ENCODE data around the gene LRPAP1. TPM values are rescaled to one million over a fixed set of nuclear protein-coding genes. Genes with fewer than 3 reads are reported as not detected.
"Not testable (repeated sequence)": the region's sequence is repeated elsewhere in the genome, so short reads cannot be mapped to it uniquely, and the experiment has no call there.

LRPAP1 gene
- polyA plus RNA-seq, 1 donor from 2014 or later = 91.1 TPM

- Histone ChIP-seq H2AFZ (ENCODE audit: low read depth, low read length) (no peak overlapping the region), H3K36me3 (ENCODE audit: insufficient read depth, low read length) (no peaks in the 10 kb centered on the region), H4K20me1 (ENCODE audit: insufficient read depth) (no peaks in the 10 kb centered on the region), H3K9ac (ENCODE audit: low read length) (no peak overlapping the region), H3K9me2 (ENCODE audit: insufficient read depth, low read length) (no peaks in the 10 kb centered on the region), H3K9me3 (ENCODE audit: low read length) (no peaks in the 10 kb centered on the region), H3K4me2 (ENCODE audit: low read length) (no peak overlapping the region), H3K4me3 (ENCODE audit: low read length) (no peak overlapping the region), H3K79me2 (replicated peaks; ENCODE audit: insufficient read depth, low read length) (no peaks in the 10 kb centered on the region), H3K27me3 (ENCODE audit: insufficient read depth, low read depth, low read length) (no peaks in the 10 kb centered on the region), H3K27ac (ENCODE audit: low read length) (no peak overlapping the region), H3F3A (ENCODE audit: insufficient read depth, low read length, poor library complexity, severe bottlenecking) (no peaks in the 10 kb centered on the region)
- TF ChIP-seq RAD21 (conservative IDR thresholded peaks at IDR 0.05) = no peak
- TF ChIP-seq TAF1 (IDR thresholded peaks at IDR 0.05; ENCODE audit: low read depth) = no peak
Measured at GRCh38 chr4:3461515-3462291, 70.5 kb downstream of the LRPAP1 start.

GRCh38 chr4:3460926-3461325, 71.3 kb downstream of the LRPAP1 start:
- Histone ChIP-seq H2AFZ (ENCODE audit: low read depth, low read length) (no peak overlapping the region), H4K20me1 (ENCODE audit: insufficient read depth) (no peaks in the 10 kb centered on the region), H3K4me3 (ENCODE audit: low read length) (no peak overlapping the region), H3K36me3 (ENCODE audit: insufficient read depth, low read length) (no peaks in the 10 kb centered on the region), H3K4me2 (ENCODE audit: low read length) (no peak overlapping the region), H3K9me2 (ENCODE audit: insufficient read depth, low read length) (no peaks in the 10 kb centered on the region), H3K79me2 (replicated peaks; ENCODE audit: insufficient read depth, low read length) (no peaks in the 10 kb centered on the region), H3K9ac (ENCODE audit: low read length) (no peak overlapping the region), H3K27me3 (ENCODE audit: insufficient read depth, low read depth, low read length) (no peaks in the 10 kb centered on the region), H3K9me3 (ENCODE audit: low read length) (no peaks in the 10 kb centered on the region), H3F3A (ENCODE audit: insufficient read depth, low read length, poor library complexity, severe bottlenecking) (no peaks in the 10 kb centered on the region), H3K27ac (ENCODE audit: low read length) (no peak overlapping the region)
- no peak for TF ChIP-seq CTCF (IDR thresholded peaks at IDR 0.05; ENCODE audit: poor library complexity, severe bottlenecking)
- TF ChIP-seq TAF1 (IDR thresholded peaks at IDR 0.05; ENCODE audit: low read depth) = no peak
- TF ChIP-seq POLR2AphosphoS5 (IDR thresholded peaks at IDR 0.05) = no peak
- no peak for TF ChIP-seq EP300 (conservative IDR thresholded peaks at IDR 0.05; ENCODE audit: poor library complexity, severe bottlenecking)
- no peak for TF ChIP-seq MXI1 (conservative IDR thresholded peaks at IDR 0.05; ENCODE audit: poor library complexity, severe bottlenecking)
- TF ChIP-seq REST (IDR thresholded peaks at IDR 0.05; ENCODE audit: borderline replicate concordance) = no peak
- no peak for TF ChIP-seq SMC3 (conservative IDR thresholded peaks at IDR 0.05; ENCODE audit: poor library complexity)
- TF ChIP-seq RAD21 (conservative IDR thresholded peaks at IDR 0.05) = no peak
- TF ChIP-seq EZH2 (IDR thresholded peaks at IDR 0.05; ENCODE audit: borderline replicate concordance, insufficient read depth, low read length, poor library complexity, severe bottlenecking) = no peak

- H4K20me1 ChIP-seq (ENCODE audit: insufficient read depth); H3K36me3 ChIP-seq (ENCODE audit: insufficient read depth, low read length); H2AFZ ChIP-seq (ENCODE audit: low read depth, low read length); H3F3A ChIP-seq (ENCODE audit: insufficient read depth, low read length, poor library complexity, severe bottlenecking); H3K4me2 ChIP-seq (ENCODE audit: low read length); H3K4me3 ChIP-seq (ENCODE audit: low read length); H3K27me3 ChIP-seq (ENCODE audit: insufficient read depth, low read depth, low read length); H3K27ac ChIP-seq (ENCODE audit: low read length); H3K9me2 ChIP-seq (ENCODE audit: insufficient read depth, low read length); H3K79me2 ChIP-seq (replicated peaks; ENCODE audit: insufficient read depth, low read length); H3K9me3 ChIP-seq (ENCODE audit: low read length); H3K9ac ChIP-seq (ENCODE audit: low read length): not testable (repeated sequence)
Measured at GRCh38 chr4:3459156-3459555, 73.1 kb downstream of the LRPAP1 start.
